ENCODE data around the gene NOP53. TPM values are rescaled to one million over a fixed set of nuclear protein-coding genes. Genes with fewer than 3 reads are reported as not detected.
"Not testable (repeated sequence)": the region's sequence is repeated elsewhere in the genome, so short reads cannot be mapped to it uniquely, and the experiment has no call there.

The NOP53 gene
- total RNA-seq, 1 experiment from 2014 or later: 155 TPM

- H3K36me3 ChIP-seq (replicated peaks; ENCODE audit: control insufficient read depth, insufficient read depth, low read length): no peaks in the 10 kb centered on the region
- DNase-seq: peak; percentile 19
- H3K27me3 ChIP-seq (ENCODE audit: control insufficient read depth, insufficient read depth, low read length): no peaks in the 10 kb centered on the region
- H3K4me3 ChIP-seq (ENCODE audit: insufficient read depth, low read depth, low read length): no peak overlapping the region
Observed at GRCh38 chr19:47711652-47712242, 33.6 kb upstream of the NOP53 start.

- Histone ChIP-seq H3K4me3 (ENCODE audit: insufficient read depth, low read depth, low read length) (peak within 1 kb of the TSS; percentile 70), H3K27me3 (ENCODE audit: control insufficient read depth, insufficient read depth, low read length) (no peaks in the 10 kb centered on the region), H3K36me3 (replicated peaks; ENCODE audit: control insufficient read depth, insufficient read depth, low read length) (no peaks in the 10 kb centered on the region)
- peak; percentile 97 for DNase-seq
Observed at GRCh38 chr19:47713046-47714021, 32.0 kb upstream of the NOP53 start, which contains the start of gene EHD2. Gene EHD2, plus strand, starts transcription at chr19:47713422. Its CDS starts 3,191 bp downstream, at chr19:47716613.

- H3K4me3 ChIP-seq (ENCODE audit: insufficient read depth, low read depth, low read length): no peak overlapping the region
- H3K36me3 ChIP-seq (replicated peaks; ENCODE audit: control insufficient read depth, insufficient read depth, low read length): no peaks in the 10 kb centered on the region
- no peak for DNase-seq
- no peaks in the 10 kb centered on the region for H3K27me3 ChIP-seq (ENCODE audit: control insufficient read depth, insufficient read depth, low read length)
Observed at GRCh38 chr19:47714339-47714738, 31.0 kb upstream of the NOP53 start.

- not testable (repeated sequence) for H3K36me3 ChIP-seq (replicated peaks; ENCODE audit: control insufficient read depth, insufficient read depth, low read length); H3K27me3 ChIP-seq (ENCODE audit: control insufficient read depth, insufficient read depth, low read length); DNase-seq; H3K4me3 ChIP-seq (ENCODE audit: insufficient read depth, low read depth, low read length)
Observed at GRCh38 chr19:47714855-47715254, 30.5 kb upstream of the NOP53 start.

GRCh38 chr19:47716270-47716937 is 28.9 kb upstream of the NOP53 start:
- Histone ChIP-seq H3K36me3 (replicated peaks; ENCODE audit: control insufficient read depth, insufficient read depth, low read length) (no peaks in the 10 kb centered on the region; the same call in 1 of the 2 replicates), H3K27me3 (ENCODE audit: control insufficient read depth, insufficient read depth, low read length) (no peaks in the 10 kb centered on the region), H3K4me3 (ENCODE audit: insufficient read depth, low read depth, low read length) (no peak overlapping the region)
- DNase-seq: no peak

GRCh38 chr19:47718415-47719046 is 26.8 kb upstream of the NOP53 start:
- not testable (repeated sequence) for H3K36me3 ChIP-seq (replicated peaks; ENCODE audit: control insufficient read depth, insufficient read depth, low read length); DNase-seq; H3K27me3 ChIP-seq (ENCODE audit: control insufficient read depth, insufficient read depth, low read length); H3K4me3 ChIP-seq (ENCODE audit: insufficient read depth, low read depth, low read length)

- H3K27me3 ChIP-seq (ENCODE audit: control insufficient read depth, insufficient read depth, low read length): no peaks in the 10 kb centered on the region
- peak; percentile 70 for DNase-seq
- no peaks in the 10 kb centered on the region; the same call in 1 of the 2 replicates for H3K36me3 ChIP-seq (replicated peaks; ENCODE audit: control insufficient read depth, insufficient read depth, low read length)
- no peak overlapping the region for H3K4me3 ChIP-seq (ENCODE audit: insufficient read depth, low read depth, low read length)
Observed at GRCh38 chr19:47719047-47719859, 26.1 kb upstream of the NOP53 start.

GRCh38 chr19:47720669-47721422 is 24.5 kb upstream of the NOP53 start:
- no peak overlapping the region for H3K4me3 ChIP-seq (ENCODE audit: insufficient read depth, low read depth, low read length)
- no peaks in the 10 kb centered on the region; the same call in 1 of the 2 replicates for H3K36me3 ChIP-seq (replicated peaks; ENCODE audit: control insufficient read depth, insufficient read depth, low read length)
- no peaks in the 10 kb centered on the region for H3K27me3 ChIP-seq (ENCODE audit: control insufficient read depth, insufficient read depth, low read length)
- no peak for DNase-seq

- DNase-seq: no peak
- H3K36me3 ChIP-seq (replicated peaks; ENCODE audit: control insufficient read depth, insufficient read depth, low read length): no peaks in the 10 kb centered on the region; the same call in 1 of the 2 replicates
- no peak overlapping the region for H3K4me3 ChIP-seq (ENCODE audit: insufficient read depth, low read depth, low read length)
- no peaks in the 10 kb centered on the region for H3K27me3 ChIP-seq (ENCODE audit: control insufficient read depth, insufficient read depth, low read length)
Observed at GRCh38 chr19:47723581-47723940, 21.8 kb upstream of the NOP53 start.

- no peak overlapping the region for H3K4me3 ChIP-seq (ENCODE audit: insufficient read depth, low read depth, low read length)
- no peaks in the 10 kb centered on the region; the same call in 1 of the 2 replicates for H3K36me3 ChIP-seq (replicated peaks; ENCODE audit: control insufficient read depth, insufficient read depth, low read length)
- no peaks in the 10 kb centered on the region for H3K27me3 ChIP-seq (ENCODE audit: control insufficient read depth, insufficient read depth, low read length)
- DNase-seq: peak; percentile 47
Observed at GRCh38 chr19:47725759-47726401, 19.5 kb upstream of the NOP53 start.

GRCh38 chr19:47726467-47726866 is 18.9 kb upstream of the NOP53 start:
- DNase-seq: no peak
- no peaks in the 10 kb centered on the region for H3K27me3 ChIP-seq (ENCODE audit: control insufficient read depth, insufficient read depth, low read length)
- H3K4me3 ChIP-seq (ENCODE audit: insufficient read depth, low read depth, low read length): no peak overlapping the region
- no peaks in the 10 kb centered on the region; the same call in 1 of the 2 replicates for H3K36me3 ChIP-seq (replicated peaks; ENCODE audit: control insufficient read depth, insufficient read depth, low read length)

- not testable (repeated sequence) for H3K36me3 ChIP-seq (replicated peaks; ENCODE audit: control insufficient read depth, insufficient read depth, low read length); H3K4me3 ChIP-seq (ENCODE audit: insufficient read depth, low read depth, low read length); DNase-seq; H3K27me3 ChIP-seq (ENCODE audit: control insufficient read depth, insufficient read depth, low read length)
Observed at GRCh38 chr19:47728295-47728694, 17.1 kb upstream of the NOP53 start.

- peak overlapping the region; percentile 45 for H3K4me3 ChIP-seq (ENCODE audit: insufficient read depth, low read depth, low read length)
- H3K27me3 ChIP-seq (ENCODE audit: control insufficient read depth, insufficient read depth, low read length): no peaks in the 10 kb centered on the region
- H3K36me3 ChIP-seq (replicated peaks; ENCODE audit: control insufficient read depth, insufficient read depth, low read length): no peaks in the 10 kb centered on the region; the same call in 1 of the 2 replicates
- peak; percentile 79 for DNase-seq
Observed at GRCh38 chr19:47729468-47729798, 15.9 kb upstream of the NOP53 start.
